GM19463 (cell line): ENCODE measurements around the gene GFI1B.
"Not testable (repeated sequence)": the region's sequence is repeated elsewhere in the genome, so short reads cannot be mapped to it uniquely, and the experiment has no call there.

ENCODE experiments used
- ATAC-seq: cut with Tn5 transposase; IDR thresholded peaks from one replicate; pipeline ENCODE4 v1.9.1; 2021; ENCODE audit warnings: mild to moderate bottlenecking, moderate library complexity; ENCODE audit not compliant: unreplicated experiment

Gene GFI1B

GRCh38 chr9:132990781-132991180, 12.3 kb downstream of the GFI1B start:
- ATAC-seq = no peak

GRCh38 chr9:132991351-132992300, 13.1 kb downstream of the GFI1B start:
- ATAC-seq = no peak

- no peak for ATAC-seq
These were observed 15.0 kb downstream of the GFI1B start for GRCh38 chr9:132993511-132993939.

GRCh38 chr9:132994410-132995120, 16.1 kb downstream of the GFI1B start:
- ATAC-seq = no peak

- ATAC-seq = no peak
These were observed 16.6 kb downstream of the GFI1B start for GRCh38 chr9:132995121-132995420.

- no peak for ATAC-seq
These were observed 17.4 kb downstream of the GFI1B start for GRCh38 chr9:132995879-132996278.

GRCh38 chr9:132996526-132996925, 18.0 kb downstream of the GFI1B start:
- ATAC-seq = no peak

- ATAC-seq = no peak
These were observed 19.1 kb downstream of the GFI1B start for GRCh38 chr9:132997591-132997990.

- not testable (repeated sequence) for ATAC-seq
These were observed 19.7 kb downstream of the GFI1B start for GRCh38 chr9:132998221-132998620.

- no peak for ATAC-seq
These were observed 20.5 kb downstream of the GFI1B start for GRCh38 chr9:132998831-132999635.

GRCh38 chr9:133002147-133003070, 23.9 kb downstream of the GFI1B start:
- ATAC-seq = no peak

- no peak for ATAC-seq
These were observed 24.6 kb downstream of the GFI1B start for GRCh38 chr9:133003071-133003461.

- ATAC-seq = no peak
These were observed 25.2 kb downstream of the GFI1B start for GRCh38 chr9:133003671-133004090.

- no peak for ATAC-seq
These were observed 25.9 kb downstream of the GFI1B start for GRCh38 chr9:133004091-133004998.

- ATAC-seq = no peak
These were observed 26.7 kb downstream of the GFI1B start for GRCh38 chr9:133004999-133005760.

- ATAC-seq = no peak
These were observed 27.5 kb downstream of the GFI1B start for GRCh38 chr9:133005957-133006356.

GRCh38 chr9:133006731-133007352, 28.3 kb downstream of the GFI1B start:
- no peak for ATAC-seq

GRCh38 chr9:133008406-133008805, 29.9 kb downstream of the GFI1B start:
- ATAC-seq = no peak
